HCT116 (cell line): ENCODE results near the gene SEMA6D. TPM values are rescaled to one million over a fixed set of nuclear protein-coding genes. Genes with fewer than 3 reads are reported as not detected.

Experiments used
- ATAC-seq: fragments of 200-7000 bp; cut with Tn5 transposase; 2 replicates; pipeline ENCODE4 v1.9.1; 2020; ENCODE audit warnings: mild to moderate bottlenecking, moderate library complexity
- BruUV-seq: library from RNA; stranded (reverse); fragments of 400-500 nt; replicated peaks from 2 replicates; lab custom pipeline; 2021; lab: Mats Ljungman, UMichigan
- CTCF ChIA-PET: fragments of 300-600 bp; sonication (Branson Sonifier 250); formaldehyde crosslinking; loops from one replicate; lab custom pipeline; 2021; ENCODE audit warnings: antibody characterized with exemption; lab: Charles Lee
- POLR2A ChIA-PET: fragments of 300-600, 350-600 bp; sonication (Branson Sonifier 250); formaldehyde crosslinking; loops from one replicate; lab custom pipeline; 2021; ENCODE audit warnings: antibody characterized with exemption; lab: Charles Lee
- RAD21 ChIA-PET, 2 experiments: fragments of 300-600 bp; sonication (Branson Sonifier 250); formaldehyde crosslinking; loops; one replicate each; lab custom pipeline; 2023; ENCODE audit warnings: low total read pairs in 2 of 2; ENCODE audit not compliant: uncharacterized antibody in 2 of 2, unreplicated experiment in 2 of 2, low non-redundant PET in 1 of 2; lab: Charles Lee
- DNase-seq: peaks from one replicate; pipeline ENCODE4 v3.0.0-alpha.2; 2010; ENCODE audit warnings: low read depth, low spot score
- H2AFZ ChIP-seq: fragments of 200-600 bp; shearing (Covaris generic), sonication (generic); 2 replicates; pipeline ENCODE4 v1.6.1; 2017; ENCODE audit warnings: low read depth, mixed run types, mixed read lengths, antibody characterized with exemption, low read length; ENCODE audit not compliant: poor library complexity, severe bottlenecking
- H3K27ac ChIP-seq: 2 replicates; pipeline ENCODE4 v1.5.1; 2012; ENCODE audit warnings: low read depth, low read length
- H3K27me3 ChIP-seq: fragments of 200-600 bp; sonication (generic); 2 replicates; pipeline ENCODE4 v1.6.1; 2016; ENCODE audit warnings: mixed run types, low read length, mixed read lengths; ENCODE audit not compliant: insufficient read depth
- H3K36me3 ChIP-seq, 2 experiments: fragments of 200-500 bp in 1 of 2; fragments of 200-600 bp in 1 of 2; sonication (Bioruptor generic) in 1 of 2; sonication (generic) in 1 of 2; 2 replicates each; pipeline versions ENCODE4 v1.5.1 to v1.6.1; 2014 to 2016; ENCODE audit warnings: low read length in 2 of 2, inconsistent platforms in 1 of 2, mixed read lengths in 1 of 2, mixed run types in 1 of 2; ENCODE audit not compliant: insufficient read depth in 2 of 2, control insufficient read depth in 1 of 2
- H3K4me1 ChIP-seq, 2 experiments: fragments of 200-600 bp in 1 of 2; sonication (generic) in 1 of 2; 2 replicates each; pipeline versions ENCODE4 v1.5.1 to v1.6.1; 2012 to 2017; ENCODE audit warnings: low read length in 2 of 2, inconsistent platforms in 1 of 2, mild to moderate bottlenecking in 1 of 2, mixed read lengths in 1 of 2, mixed run types in 1 of 2, moderate library complexity in 1 of 2; ENCODE audit not compliant: insufficient read depth in 2 of 2, control insufficient read depth in 1 of 2
- H3K4me2 ChIP-seq: fragments of 200-600 bp; sonication (generic); 2 replicates; pipeline ENCODE4 v1.6.1; 2017; ENCODE audit warnings: mixed run types, low read length, mixed read lengths
- H3K4me3 ChIP-seq, 2 experiments: fragments of 200-600 bp in 1 of 2; sonication (generic) in 1 of 2; replicated peaks in 1 of 2; 2 replicates each; pipeline ENCODE4 v1.5.1; 2011 to 2016; ENCODE audit warnings: low read length in 2 of 2, control low read depth in 1 of 2, low read depth in 1 of 2, mild to moderate bottlenecking in 1 of 2, mixed read lengths in 1 of 2, mixed run types in 1 of 2
- H3K79me2 ChIP-seq: fragments of 200-600 bp; sonication (generic); 2 replicates; pipeline ENCODE4 v1.6.1; 2017; ENCODE audit warnings: mild to moderate bottlenecking, mixed run types, low read length, moderate library complexity, mixed read lengths; ENCODE audit not compliant: insufficient read depth
- H3K9ac ChIP-seq: fragments of 200-600 bp; sonication (generic); 2 replicates; pipeline ENCODE4 v1.6.1; 2016; ENCODE audit warnings: low read length, mixed read lengths
- H3K9me2 ChIP-seq: fragments of 200-600 bp; sonication (generic), shearing (Covaris generic); 2 replicates; pipeline ENCODE4 v1.6.1; 2017; ENCODE audit warnings: mixed run types, mild to moderate bottlenecking, moderate library complexity; ENCODE audit not compliant: insufficient read depth
- H3K9me3 ChIP-seq, 2 experiments: fragments of 200-500 bp in 1 of 2; fragments of 200-600 bp in 1 of 2; sonication (Bioruptor generic) in 1 of 2; sonication (generic) in 1 of 2; 2 replicates each; pipeline ENCODE4 v1.6.1; 2014 to 2017; ENCODE audit warnings: low read length in 2 of 2, mixed read lengths in 2 of 2, inconsistent platforms in 1 of 2, low read depth in 1 of 2, mild to moderate bottlenecking in 1 of 2, mixed run types in 1 of 2, moderate library complexity in 1 of 2; ENCODE audit not compliant: control insufficient read depth in 1 of 2, insufficient read depth in 1 of 2
- H4K20me1 ChIP-seq: fragments of 200-600 bp; sonication (generic), shearing (Covaris generic); 2 replicates; pipeline ENCODE4 v1.6.1; 2017; ENCODE audit warnings: mixed run types, mild to moderate bottlenecking, moderate library complexity; ENCODE audit not compliant: insufficient read depth
- CEBPB ChIP-seq: IDR thresholded peaks from 2 replicates; pipeline ENCODE4 v1.6.1; 2012; ENCODE audit warnings: low read depth
- EGR1 ChIP-seq: IDR thresholded peaks from 2 replicates; pipeline ENCODE4 v1.6.1; 2012; ENCODE audit warnings: low read depth
- ELF1 ChIP-seq: IDR thresholded peaks from 2 replicates; pipeline ENCODE4 v1.6.1; 2012; ENCODE audit warnings: low read depth, borderline replicate concordance
- EZH2 ChIP-seq: fragments of 200-600 bp; sonication (generic); IDR thresholded peaks from 2 replicates; pipeline ENCODE4 v1.6.1; 2017; ENCODE audit warnings: antibody characterized with exemption, mixed run types
- FOSL1 ChIP-seq: IDR thresholded peaks from 2 replicates; pipeline ENCODE4 v1.6.1; 2012; ENCODE audit warnings: low read depth
- JUND ChIP-seq: IDR thresholded peaks from 2 replicates; pipeline ENCODE4 v1.6.1; 2012
- POLR2A ChIP-seq: IDR thresholded peaks from 2 replicates; pipeline ENCODE4 v1.7.0; 2011; ENCODE audit warnings: borderline replicate concordance; ENCODE audit not compliant: insufficient read depth, insufficient read length; ENCODE audit errors: extremely low read depth
- RAD21 ChIP-seq: IDR thresholded peaks from 2 replicates; pipeline ENCODE4 v1.6.1; 2012; ENCODE audit warnings: low read depth, mild to moderate bottlenecking
- SIN3A ChIP-seq: IDR thresholded peaks from 2 replicates; pipeline ENCODE4 v1.6.1; 2012; ENCODE audit warnings: low read depth
- SP1 ChIP-seq: IDR thresholded peaks from 2 replicates; pipeline ENCODE4 v1.6.1; 2012; ENCODE audit warnings: low read depth
- SRF ChIP-seq: IDR thresholded peaks from 2 replicates; pipeline ENCODE4 v1.6.1; 2012; ENCODE audit warnings: low read depth
- TCF7L2 ChIP-seq: IDR thresholded peaks from 2 replicates; pipeline ENCODE4 v1.7.0; 2011; ENCODE audit warnings: borderline replicate concordance, inconsistent platforms; ENCODE audit not compliant: insufficient read depth, insufficient read length; ENCODE audit errors: extremely low read depth
- ZFX ChIP-seq: fragments of 450-650 bp; IDR thresholded peaks from 2 replicates; pipeline ENCODE4 v1.6.1; 2017
- intact Hi-C: fragments of 100-400 bp; cut with micrococcal nuclease; formaldehyde crosslinking; loops from 2 replicates; pipeline ENCODE4 v1.10.0; 2022
- total RNA-seq: library from RNA; stranded (reverse); gene quantifications from one replicate; pipeline ENCODE4 v1.2.1, GENCODE V29; 2021; ENCODE audit not compliant: unreplicated experiment
- TF ChIP-seq, protein P1 (sequence below): IDR thresholded peaks from 2 replicates; pipeline ENCODE4 v1.6.1; 2012
- TF ChIP-seq, protein P2 (sequence below): IDR thresholded peaks from 2 replicates; pipeline ENCODE4 v1.6.1; 2012
- TF ChIP-seq, protein P3 (sequence below): IDR thresholded peaks from 2 replicates; pipeline ENCODE4 v1.6.1; 2012; ENCODE audit warnings: low read depth

SEMA6D gene
- total RNA-seq, 1 experiment from 2014 or later, result 0.02 TPM

DNA sequence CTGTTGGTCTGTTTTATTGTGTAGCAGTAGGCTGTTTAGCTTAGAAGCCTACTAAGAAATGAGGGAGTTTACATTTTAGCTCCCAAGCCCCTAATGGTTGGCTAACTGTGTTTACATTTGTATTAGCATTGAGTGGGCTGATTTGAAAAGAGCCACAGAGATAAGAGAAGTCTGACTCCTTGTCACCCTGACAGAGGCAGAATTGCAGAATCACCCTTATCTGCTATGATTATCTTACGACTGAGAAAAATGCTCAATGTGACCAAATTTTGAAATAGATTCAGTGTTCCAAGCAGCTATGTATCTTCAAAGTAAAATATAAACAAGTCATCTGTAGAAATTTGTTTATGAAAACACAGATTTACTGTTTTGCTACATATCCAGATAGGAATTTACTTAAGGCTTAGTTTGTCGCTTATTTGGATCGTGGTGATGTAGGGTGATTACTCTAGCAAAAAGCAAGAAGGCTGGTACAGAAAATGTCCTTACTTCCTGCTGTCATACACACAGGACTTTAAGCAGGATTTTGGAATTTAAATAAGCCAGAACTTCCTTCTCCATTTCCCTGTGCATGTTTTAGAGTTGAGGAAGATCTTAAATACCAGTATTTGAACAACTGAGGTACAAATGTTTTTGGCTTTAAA, 19.0 kb downstream of the SEMA6D start:
- BruUV-seq, result no TSS peak
- ATAC-seq (no peak), DNase-seq (no peak)
- Histone ChIP-seq H3K9me2 (no peaks in the 10 kb centered on the region), H2AFZ (no peak overlapping the region), H3K4me1 (no peaks in the 10 kb centered on the region), H3K36me3 (no peaks in the 10 kb centered on the region), H3K27ac (no peak overlapping the region), H3K4me2 (no peak overlapping the region), H3K4me3 (no peak overlapping the region), H3K9ac (no peak overlapping the region), H4K20me1 (no peaks in the 10 kb centered on the region), H3K9me3 (peaks cover 4 to 20% of the 10 kb centered on the region in 2 experiments; a peak in 2 of 4 replicates), H3K27me3 (no peaks in the 10 kb centered on the region), H3K79me2 (no peaks in the 10 kb centered on the region)
- CTCF ChIA-PET, result no interaction called here
- intact Hi-C loops, result no loop called here
- POLR2A ChIA-PET, result interaction anchor here (0.6 kb wide), 1 partner anchor 326 kb away, joined by 3 read pairs; no protein-coding TSS in a partner anchor
- TF ChIP-seq, protein P1, sequence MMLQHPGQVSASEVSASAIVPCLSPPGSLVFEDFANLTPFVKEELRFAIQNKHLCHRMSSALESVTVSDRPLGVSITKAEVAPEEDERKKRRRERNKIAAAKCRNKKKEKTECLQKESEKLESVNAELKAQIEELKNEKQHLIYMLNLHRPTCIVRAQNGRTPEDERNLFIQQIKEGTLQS, result no peak
- no peak for TF ChIP-seq SIN3A
- TF ChIP-seq TCF7L2, result no peak
- TF ChIP-seq EGR1, result no peak
- TF ChIP-seq, protein P2, sequence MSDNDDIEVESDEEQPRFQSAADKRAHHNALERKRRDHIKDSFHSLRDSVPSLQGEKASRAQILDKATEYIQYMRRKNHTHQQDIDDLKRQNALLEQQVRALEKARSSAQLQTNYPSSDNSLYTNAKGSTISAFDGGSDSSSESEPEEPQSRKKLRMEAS, result no peak
- TF ChIP-seq CEBPB, result no peak
- no peak for TF ChIP-seq SP1
- TF ChIP-seq JUND, result no peak
- TF ChIP-seq SRF, result no peak
- no peak for TF ChIP-seq POLR2A
- TF ChIP-seq, protein P3, sequence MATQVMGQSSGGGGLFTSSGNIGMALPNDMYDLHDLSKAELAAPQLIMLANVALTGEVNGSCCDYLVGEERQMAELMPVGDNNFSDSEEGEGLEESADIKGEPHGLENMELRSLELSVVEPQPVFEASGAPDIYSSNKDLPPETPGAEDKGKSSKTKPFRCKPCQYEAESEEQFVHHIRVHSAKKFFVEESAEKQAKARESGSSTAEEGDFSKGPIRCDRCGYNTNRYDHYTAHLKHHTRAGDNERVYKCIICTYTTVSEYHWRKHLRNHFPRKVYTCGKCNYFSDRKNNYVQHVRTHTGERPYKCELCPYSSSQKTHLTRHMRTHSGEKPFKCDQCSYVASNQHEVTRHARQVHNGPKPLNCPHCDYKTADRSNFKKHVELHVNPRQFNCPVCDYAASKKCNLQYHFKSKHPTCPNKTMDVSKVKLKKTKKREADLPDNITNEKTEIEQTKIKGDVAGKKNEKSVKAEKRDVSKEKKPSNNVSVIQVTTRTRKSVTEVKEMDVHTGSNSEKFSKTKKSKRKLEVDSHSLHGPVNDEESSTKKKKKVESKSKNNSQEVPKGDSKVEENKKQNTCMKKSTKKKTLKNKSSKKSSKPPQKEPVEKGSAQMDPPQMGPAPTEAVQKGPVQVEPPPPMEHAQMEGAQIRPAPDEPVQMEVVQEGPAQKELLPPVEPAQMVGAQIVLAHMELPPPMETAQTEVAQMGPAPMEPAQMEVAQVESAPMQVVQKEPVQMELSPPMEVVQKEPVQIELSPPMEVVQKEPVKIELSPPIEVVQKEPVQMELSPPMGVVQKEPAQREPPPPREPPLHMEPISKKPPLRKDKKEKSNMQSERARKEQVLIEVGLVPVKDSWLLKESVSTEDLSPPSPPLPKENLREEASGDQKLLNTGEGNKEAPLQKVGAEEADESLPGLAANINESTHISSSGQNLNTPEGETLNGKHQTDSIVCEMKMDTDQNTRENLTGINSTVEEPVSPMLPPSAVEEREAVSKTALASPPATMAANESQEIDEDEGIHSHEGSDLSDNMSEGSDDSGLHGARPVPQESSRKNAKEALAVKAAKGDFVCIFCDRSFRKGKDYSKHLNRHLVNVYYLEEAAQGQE, result no peak
- no peak for TF ChIP-seq ZFX
- TF ChIP-seq FOSL1, result no peak
- no peak for TF ChIP-seq EZH2
- TF ChIP-seq ELF1, result no peak
- TF ChIP-seq RAD21, result no peak
- RAD21 ChIA-PET, result no interaction called here
